GM18507 (cell line): Measurements from ENCODE around the gene USP48.

ENCODE experiments used
- DNase-seq: peaks from one replicate; pipeline ENCODE4 v3.0.0; 2011; ENCODE audit warnings: low read depth; ENCODE audit not compliant: insufficient read length; ENCODE audit errors: extremely low spot score
- FAIRE-seq: peaks from 2 replicates; lab custom pipeline; 2011; peaks lifted over from hg19 to GRCh38; lab: Jason Lieb, UNC

USP48 gene

DNA sequence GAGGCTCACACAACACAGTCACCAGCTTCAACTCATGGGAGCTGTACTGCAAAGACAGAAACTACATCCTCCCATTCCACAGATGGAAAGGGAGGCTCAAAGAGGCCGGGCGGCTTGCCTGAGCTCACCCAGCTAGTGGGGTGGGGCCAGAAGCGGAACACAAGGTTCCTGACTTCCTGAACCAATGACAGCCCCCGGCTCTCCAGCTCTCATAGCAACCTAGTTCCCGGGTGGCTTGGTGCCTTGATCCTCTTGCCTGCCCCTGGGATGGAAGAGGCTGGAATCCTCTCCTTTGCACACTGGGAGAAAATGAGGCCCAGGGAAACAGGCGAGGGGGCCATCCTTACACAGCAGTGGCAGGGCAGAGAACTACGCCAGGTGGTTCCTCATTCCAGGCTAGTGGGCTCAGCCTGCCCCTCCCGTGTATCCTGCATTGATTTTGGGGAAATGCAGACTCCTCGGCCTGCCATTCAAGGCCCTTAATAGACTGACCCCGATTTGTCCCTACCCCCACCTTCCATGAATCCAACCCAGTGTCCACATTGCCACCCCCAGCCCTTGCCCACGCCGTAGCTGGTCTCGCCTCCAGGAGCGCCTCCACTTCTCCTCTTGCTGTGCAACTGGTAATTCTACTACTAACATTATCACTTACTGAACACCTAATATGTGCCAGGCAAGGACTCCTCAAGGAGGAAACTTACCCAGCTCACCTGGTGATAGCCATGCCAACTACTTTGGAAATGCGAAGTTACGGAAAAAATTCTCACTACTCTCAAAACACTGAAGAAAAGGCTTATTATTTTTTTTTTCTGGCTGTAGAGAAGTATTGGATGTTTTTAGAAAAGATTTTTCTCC lies 118.8 kb downstream of the USP48 start:
- DNase-seq, result no peak
- FAIRE-seq, result no peak

- DNase-seq, result no peak
- no peak for FAIRE-seq
These were observed 119.5 kb downstream of the USP48 start for GRCh38 chr1:21663248-21663950.

DNA sequence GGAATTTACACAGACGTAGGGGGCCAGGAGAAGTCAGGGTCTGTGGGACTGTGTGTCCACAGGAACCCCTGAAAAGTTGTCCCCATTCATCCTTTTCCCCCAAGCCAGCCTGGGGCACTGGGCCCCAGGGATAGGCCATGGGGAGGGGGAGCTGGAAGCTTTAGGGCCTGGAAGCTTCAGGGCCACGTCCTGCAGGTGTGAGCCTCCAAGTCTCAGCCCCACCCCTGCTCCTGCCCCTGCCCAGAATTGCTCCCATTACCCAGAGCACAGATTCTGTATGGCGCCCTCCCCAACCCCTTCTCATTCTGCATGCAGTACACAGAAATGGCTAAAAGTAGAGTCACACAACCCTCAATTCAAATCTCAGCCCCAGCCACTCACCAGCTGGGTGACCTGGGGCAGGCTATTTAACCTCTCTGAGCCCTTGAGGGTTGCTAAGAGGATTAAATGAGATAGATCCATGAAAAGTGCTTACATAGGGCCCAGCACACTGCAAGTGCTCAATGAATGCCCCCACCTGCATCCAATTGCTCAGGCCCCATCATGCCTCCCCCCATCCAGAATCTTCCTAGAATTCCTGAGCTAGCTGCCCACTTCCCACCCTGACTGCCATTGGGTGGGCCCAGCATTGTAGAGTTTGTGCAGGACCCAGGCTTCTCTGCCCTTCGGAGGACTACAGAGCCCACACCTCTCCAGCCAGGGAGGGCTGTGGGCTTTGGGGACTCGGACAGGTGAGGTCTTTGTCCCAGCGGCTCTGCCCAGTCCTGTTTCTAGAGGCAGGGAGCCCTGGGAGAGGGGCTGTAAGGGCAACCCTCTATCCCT lies 120.3 kb downstream of the USP48 start:
- no peak for FAIRE-seq
- DNase-seq, result no peak

DNA sequence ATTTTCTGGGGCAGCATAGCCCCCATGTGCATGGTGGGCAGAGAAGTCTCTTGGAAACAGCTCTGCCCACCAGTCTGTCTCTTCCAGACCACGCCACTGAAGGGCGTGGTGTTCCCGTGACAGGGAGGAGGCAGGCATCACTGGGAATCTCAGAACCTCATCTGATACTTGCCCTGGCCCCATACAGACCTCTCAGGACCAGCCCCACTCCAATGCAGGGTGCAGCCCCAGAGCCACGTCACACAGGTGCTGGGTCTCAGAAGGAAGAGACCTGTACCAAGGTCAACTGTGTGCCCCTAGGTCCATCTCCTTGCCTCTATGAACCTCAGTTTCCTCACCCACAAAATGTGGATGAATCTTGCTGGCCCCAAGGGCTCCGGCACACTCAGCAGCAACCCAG lies 121.1 kb downstream of the USP48 start:
- DNase-seq (no peak), FAIRE-seq (no peak)

DNA sequence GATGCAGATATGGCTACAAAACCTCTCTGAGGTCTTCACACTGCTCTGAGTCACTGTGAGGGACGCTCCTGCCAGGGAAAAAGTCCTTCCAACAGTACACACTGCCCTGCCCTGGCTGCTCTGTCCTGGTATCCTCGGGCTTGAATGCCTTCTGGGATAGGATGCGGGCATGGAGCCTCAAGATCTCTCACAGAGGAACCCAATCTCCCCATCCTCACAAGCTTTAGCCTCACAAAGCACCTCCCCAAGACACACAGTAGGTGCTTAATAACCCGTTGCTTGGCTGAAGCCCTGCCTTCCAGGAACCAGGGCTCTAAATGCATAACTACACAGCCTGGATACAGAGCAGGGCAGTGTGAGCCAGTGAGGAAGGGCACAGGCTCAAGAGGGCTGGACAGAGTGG lies 123.0 kb downstream of the USP48 start:
- DNase-seq (no peak), FAIRE-seq (no peak)

GRCh38 chr1:21659099-21659923 lies 123.6 kb downstream of the USP48 start:
- DNase-seq (peak; percentile 83), FAIRE-seq (peak; percentile 35)

GRCh38 chr1:21657456-21658190 lies 125.3 kb downstream of the USP48 start:
- DNase-seq (no peak), FAIRE-seq (no peak)

GRCh38 chr1:21655748-21656147 lies 127.2 kb downstream of the USP48 start:
- no peak for FAIRE-seq
- no peak for DNase-seq

DNA sequence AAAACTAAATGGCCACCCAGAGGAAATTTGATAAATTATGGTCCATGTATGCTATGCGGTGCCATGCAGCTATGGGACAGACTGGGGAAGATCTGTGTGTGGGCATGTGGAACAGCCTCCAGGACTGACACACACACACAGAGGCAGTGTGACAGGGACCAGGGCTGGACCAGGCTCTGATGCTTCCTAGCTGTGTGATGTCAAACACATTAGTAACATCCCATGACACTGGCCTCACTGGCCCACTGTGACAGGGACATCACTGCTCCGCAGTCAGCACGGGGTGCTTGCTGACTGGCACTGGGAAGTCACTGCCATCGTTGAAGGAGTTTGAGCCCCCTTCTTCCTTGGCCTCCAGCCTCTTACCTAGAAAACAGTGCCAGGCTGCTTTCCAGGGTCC lies 127.7 kb downstream of the USP48 start:
- FAIRE-seq (no peak), DNase-seq (no peak)

GRCh38 chr1:21654209-21654608 lies 128.7 kb downstream of the USP48 start:
- no peak for DNase-seq
- no peak for FAIRE-seq

DNA sequence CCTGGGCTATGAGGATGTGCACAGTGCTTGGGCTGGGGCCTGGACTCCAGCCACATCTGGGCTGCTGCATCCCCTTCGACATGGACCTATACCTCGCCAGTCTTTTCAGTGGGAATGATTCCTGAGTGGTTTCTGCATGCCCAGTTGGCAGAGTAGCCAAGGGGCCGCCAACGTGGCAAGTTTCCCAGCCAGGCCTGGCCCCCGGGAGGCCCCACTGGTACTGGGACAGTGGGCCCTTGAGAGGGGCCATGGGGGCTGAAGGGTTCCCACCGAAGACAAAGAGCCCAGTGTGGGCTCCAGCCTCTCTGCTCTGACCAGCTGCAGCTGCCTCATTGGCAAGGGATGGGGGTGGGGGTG lies 129.2 kb downstream of the USP48 start:
- DNase-seq, result no peak
- no peak for FAIRE-seq

DNA sequence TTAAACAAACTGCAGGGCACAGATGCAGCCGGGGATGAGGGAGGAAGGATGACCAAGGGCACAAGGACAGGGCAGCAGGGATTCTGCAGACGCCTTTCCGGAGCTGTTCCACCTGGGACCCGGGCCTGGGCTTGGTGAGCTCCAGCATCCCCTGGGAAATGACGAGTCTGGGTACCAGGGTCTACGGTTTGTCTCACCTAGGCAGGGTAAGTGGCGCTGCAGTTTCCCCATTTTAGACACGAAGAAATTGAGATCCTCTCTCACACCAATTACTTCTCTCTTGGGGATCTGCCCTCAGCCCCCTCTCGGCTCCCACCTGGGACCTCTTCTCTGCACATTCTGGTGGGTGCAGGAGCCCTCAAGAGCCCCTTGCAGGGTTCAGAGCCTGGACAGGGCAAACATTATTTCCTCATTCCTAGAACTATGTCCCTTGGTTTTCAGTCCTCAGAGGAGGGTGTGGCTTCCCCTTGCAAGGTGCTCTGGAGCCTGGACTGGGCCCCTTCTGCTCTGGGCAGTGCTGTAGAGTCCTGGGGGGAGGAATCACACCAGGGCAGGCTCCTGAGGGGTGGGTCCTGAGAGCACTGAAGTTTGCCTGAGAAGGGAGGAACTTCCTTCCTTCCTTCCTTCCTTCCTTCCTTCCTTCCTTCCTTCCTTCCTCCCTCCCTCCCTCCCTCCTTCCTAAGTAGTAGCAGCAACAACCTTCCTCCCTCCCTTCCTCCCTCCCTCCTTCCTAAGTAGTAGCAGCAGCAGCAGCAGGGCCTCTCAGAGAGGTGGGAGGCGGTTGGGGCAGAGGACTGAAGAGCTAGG lies 129.8 kb downstream of the USP48 start:
- FAIRE-seq, result no peak

DNA sequence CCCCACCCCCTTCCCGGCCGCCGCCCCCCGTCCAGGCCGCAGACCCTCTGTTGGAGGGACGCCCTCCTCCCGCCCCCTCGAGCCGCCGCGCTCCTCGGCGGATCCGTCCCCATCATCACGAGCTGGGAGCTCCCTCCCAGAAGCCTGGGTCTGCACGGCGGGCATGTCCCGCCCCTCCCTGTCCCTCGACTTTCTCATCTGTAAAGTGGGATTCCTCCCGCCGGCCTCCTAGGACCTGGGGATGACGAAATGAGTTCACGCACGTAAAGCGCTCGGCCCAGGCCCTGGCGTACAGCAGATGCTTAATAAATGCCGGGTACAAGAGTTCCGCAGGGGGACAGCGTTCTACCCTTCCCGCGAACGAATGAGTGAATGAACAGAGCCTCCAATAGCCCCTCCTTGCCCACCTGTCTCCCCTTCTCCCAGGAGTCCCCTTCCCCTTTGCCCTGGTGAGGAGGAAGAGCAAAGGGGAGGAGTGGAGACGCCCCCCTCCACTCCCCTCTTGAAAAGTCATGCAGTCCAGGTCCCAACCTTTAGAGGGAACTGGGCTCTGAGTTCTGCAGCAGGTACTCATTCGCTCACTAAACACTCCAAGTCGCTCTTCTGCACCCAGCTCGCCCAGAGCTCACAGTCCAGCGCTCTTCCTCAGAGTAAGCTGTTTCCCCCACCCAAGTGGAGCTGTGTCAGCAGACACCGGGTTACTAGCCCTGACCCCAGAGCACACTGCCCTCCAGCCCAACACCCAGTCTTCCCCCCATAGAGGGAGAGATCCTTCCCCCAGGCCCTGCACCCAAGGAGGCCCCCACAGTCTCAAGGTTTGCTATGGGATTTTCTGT lies 130.6 kb downstream of the USP48 start:
- no peak for FAIRE-seq
- DNase-seq, result no peak

More for the DNA sequence above, 129.8 kb downstream of the USP48 start:
- DNase-seq, result no peak

- no peak for FAIRE-seq
These were observed 131.5 kb downstream of the USP48 start for GRCh38 chr1:21651214-21652042.

GRCh38 chr1:21650400-21650799 lies 132.5 kb downstream of the USP48 start:
- DNase-seq, result no peak
- FAIRE-seq, result no peak

More at GRCh38 chr1:21651214-21652042, 131.5 kb downstream of the USP48 start:
- DNase-seq, result no peak

- DNase-seq (no peak), FAIRE-seq (no peak)
These were observed 133.6 kb downstream of the USP48 start for GRCh38 chr1:21649315-21649714.
